ENCODE measurements around the gene DIAPH3. TPM values are rescaled to one million over a fixed set of nuclear protein-coding genes. Genes with fewer than 3 reads are reported as not detected.

Gene DIAPH3
- total and polyA plus RNA-seq, 2 of the 8 experiments (the other 6 are each of a cell fraction or from before 2014, with no cell fraction given): 8.0 to 30.8 TPM

- Histone ChIP-seq H3K14ac (ENCODE audit: insufficient read length) (no peak overlapping the region), H4K8ac (ENCODE audit: extremely low read depth, insufficient read depth, low read length) (no peak overlapping the region), H4K5ac (ENCODE audit: insufficient read length, low read depth, low read length) (peak overlapping the region; percentile 48), H3K9me3 (ENCODE audit: insufficient read depth in 2 of 2, low read depth in 1 of 2, low read length in 1 of 2) (peaks cover 2 to 3% of the 10 kb centered on the region in 2 experiments; a peak in 1 of 4 replicates), H2BK120ac (replicated peaks; ENCODE audit: low read depth, low read length) (peak overlapping the region; percentile 87), H3K27me3 (replicated peaks in 1 of 4; ENCODE audit: control insufficient read depth in 3 of 4, extremely low read depth in 1 of 4, insufficient read depth in 3 of 4, low read length in 3 of 4) (no peaks in the 10 kb centered on the region), H3K23ac (ENCODE audit: insufficient read length) (no peak overlapping the region), H3K4me2 (ENCODE audit: insufficient read depth in 1 of 2, low read depth in 2 of 2, low read length in 2 of 2) (peak overlapping the region; percentile 16 to 23; a peak in 1 of 4 replicates), H3K9ac (replicated peaks in 1 of 4; ENCODE audit: extremely low read depth in 1 of 4, low read depth in 3 of 4, low read length in 3 of 4) (no peak overlapping the region), H2AK5ac (ENCODE audit: low read depth, low read length) (no peak overlapping the region), H2BK20ac (ENCODE audit: low read length) (peak overlapping the region; percentile 40), H4K91ac (replicated peaks; ENCODE audit: insufficient read length, low read length) (no peak overlapping the region), H3K56ac (replicated peaks; ENCODE audit: insufficient read length, low read depth, low read length) (no peak overlapping the region), H3K4ac (replicated peaks; ENCODE audit: insufficient read length, low read depth, low read length) (no peak overlapping the region), H3K23me2 (ENCODE audit: low read depth, low read length) (no peaks in the 10 kb centered on the region), H2BK5ac (ENCODE audit: low read depth, low read length) (peak overlapping the region; percentile 22; the same call in 1 of the 2 replicates), H2BK12ac (ENCODE audit: low read depth, low read length) (no peak overlapping the region), H3K4me1 (replicated peaks in 1 of 4; ENCODE audit: control insufficient read depth in 3 of 4, insufficient read depth in 4 of 4, low read length in 3 of 4) (no peaks in the 10 kb centered on the region; a peak in 1 of 7 replicates), H3K36me3 (ENCODE audit: control insufficient read depth in 2 of 4, insufficient read depth in 4 of 4, low read length in 3 of 4) (peaks cover 0 to 3% (median 0%) of the 10 kb centered on the region in 4 experiments; a peak in 1 of 8 replicates), H2AFZ (ENCODE audit: low read length) (no peak overlapping the region), H3K79me1 (ENCODE audit: low read depth, low read length) (no peaks in the 10 kb centered on the region), H2BK15ac (ENCODE audit: low read length) (no peak overlapping the region), H3K4me3 (ENCODE audit: extremely low read depth in 1 of 4, insufficient read depth in 2 of 4, low read depth in 3 of 4, low read length in 4 of 4) (peak overlapping the region in 1 of 4 experiments; percentile 10; a peak in 1 of 8 replicates), H4K20me1 (replicated peaks in 1 of 2; ENCODE audit: control insufficient read depth in 1 of 2, insufficient read depth in 2 of 2, low read length in 2 of 2) (no peaks in the 10 kb centered on the region), H3K27ac (ENCODE audit: low read depth, low read length) (no peak overlapping the region), H3K18ac (ENCODE audit: extremely low read depth, low read length) (no peak overlapping the region; the same call in 1 of the 2 replicates), H3K79me2 (ENCODE audit: control insufficient read depth in 1 of 2, insufficient read depth in 2 of 2, low read length in 2 of 2) (no peaks in the 10 kb centered on the region)
- 12% methylated on average over 4 of the region's 4 CpGs; no CpG with 5 or more reads in 1 of the 2 experiments for WGBS, 2 experiments (ENCODE audit: extremely low coverage in 1 of 2, insufficient coverage in 1 of 2, insufficient read length in 1 of 2, insufficient replicate concordance in 2 of 2, low coverage in 1 of 2, low lambda C conversion rate in 2 of 2, missing lambda C conversion rate in 1 of 2)
- FAIRE-seq (no peak), DNase-seq (ENCODE audit: low read depth in 1 of 2, low spot score in 2 of 2) (no peak)
- ChIA-PET CTCF (ENCODE audit: partially characterized antibody) (interaction anchor here (1.1 kb wide), 2 partner anchors 10 to 230 kb away, joined by 3 to 4 read pairs; no protein-coding TSS in a partner anchor), POLR2A (ENCODE audit: partially characterized antibody) (interaction anchor here (0.6 kb wide), 1 partner anchor 151 kb away, joined by 3 read pairs; no protein-coding TSS in a partner anchor)
- no peak for TF ChIP-seq E2F6 (IDR thresholded peaks at IDR 0.05)
- TF ChIP-seq POLR2AphosphoS5 (IDR thresholded peaks at IDR 0.05; ENCODE audit: low read depth, low read length): no peak
- no peak for TF ChIP-seq EP300 (IDR thresholded peaks at IDR 0.05; ENCODE audit: borderline replicate concordance in 1 of 2, low read depth in 2 of 2, low read length in 2 of 2)
- TF ChIP-seq CBX5 (IDR thresholded peaks at IDR 0.05; ENCODE audit: low read depth, low read length): no peak
- no peak for TF ChIP-seq CHD2 (IDR thresholded peaks at IDR 0.05; ENCODE audit: low read length)
- TF ChIP-seq RBBP5 (IDR thresholded peaks at IDR 0.05; ENCODE audit: borderline replicate concordance, low read depth, low read length): no peak
- TF ChIP-seq HDAC6 (IDR thresholded peaks at IDR 0.05; ENCODE audit: low read depth, low read length): no peak
- no peak for TF ChIP-seq HDAC2 (IDR thresholded peaks at IDR 0.05; ENCODE audit: borderline replicate concordance in 1 of 2, low read depth in 2 of 2, low read length in 2 of 2)
- no peak for TF ChIP-seq KDM5A (IDR thresholded peaks at IDR 0.05; ENCODE audit: low read length)
- no peak for TF ChIP-seq CHD1 (IDR thresholded peaks at IDR 0.05; ENCODE audit: low read depth, low read length)
- no peak for TF ChIP-seq BRCA1 (IDR thresholded peaks at IDR 0.05; ENCODE audit: low read depth, low read length)
- TF ChIP-seq SP1 (IDR thresholded peaks at IDR 0.05; ENCODE audit: low read depth, low read length): no peak
Measured at GRCh38 chr13:59623206-59623915, 540.4 kb downstream of the DIAPH3 start.

Data from H1 (cell line).